GM19043 (cell line): Measurements from ENCODE around the gene SDF4.
A peak's percentile ranks its signal among the peaks of the same experiment; 100 is the strongest.
"Not testable (repeated sequence)": the region's sequence is repeated elsewhere in the genome, so short reads cannot be mapped to it uniquely, and the experiment has no call there.

Experiments
- ATAC-seq: cut with Tn5 transposase; IDR thresholded peaks from one replicate; pipeline ENCODE4 v1.9.1; 2021; ENCODE audit warnings: low read depth; ENCODE audit not compliant: unreplicated experiment

SDF4 gene

GRCh38 chr1:1259951-1260600 is 28.3 kb upstream of the SDF4 start:
- ATAC-seq, result no peak

GRCh38 chr1:1259540-1259939 is 27.7 kb upstream of the SDF4 start:
- ATAC-seq, result no peak

GRCh38 chr1:1259119-1259488 is 27.3 kb upstream of the SDF4 start:
- no peak for ATAC-seq

GRCh38 chr1:1256956-1257871 is 25.4 kb upstream of the SDF4 start:
- ATAC-seq, result no peak

GRCh38 chr1:1255611-1256010 is 23.8 kb upstream of the SDF4 start:
- no peak for ATAC-seq

- ATAC-seq, result no peak
Measured at GRCh38 chr1:1255078-1255477, 23.3 kb upstream of the SDF4 start.

GRCh38 chr1:1254667-1254998 is 22.8 kb upstream of the SDF4 start:
- ATAC-seq, result no peak

- ATAC-seq, result no peak
Measured at GRCh38 chr1:1253972-1254666, 22.3 kb upstream of the SDF4 start.

GRCh38 chr1:1253314-1253713 is 21.5 kb upstream of the SDF4 start:
- ATAC-seq, result no peak

- peak; percentile 63 for ATAC-seq
Measured at GRCh38 chr1:1250786-1251284, 19.0 kb upstream of the SDF4 start.

- ATAC-seq, result not testable (repeated sequence)
Measured at GRCh38 chr1:1248009-1248913, 16.5 kb upstream of the SDF4 start.

GRCh38 chr1:1247341-1247913 is 15.6 kb upstream of the SDF4 start:
- no peak for ATAC-seq

GRCh38 chr1:1246577-1247340 is 15.0 kb upstream of the SDF4 start, which contains the start of gene C1QTNF12:
C1QTNF12 (minus strand) TSS chr1:1246722; CDS start chr1:1246690, 32 bp downstream.
- ATAC-seq, result no peak

GRCh38 chr1:1245817-1246576 is 14.2 kb upstream of the SDF4 start:
- ATAC-seq, result no peak

- no peak for ATAC-seq
Measured at GRCh38 chr1:1245178-1245816, 13.5 kb upstream of the SDF4 start.

GRCh38 chr1:1244192-1244811 is 12.5 kb upstream of the SDF4 start:
- ATAC-seq, result no peak

GRCh38 chr1:1243807-1244191 is 12.0 kb upstream of the SDF4 start:
- no peak for ATAC-seq

- no peak for ATAC-seq
Measured at GRCh38 chr1:1243266-1243660, 11.5 kb upstream of the SDF4 start.
